Cortex of kidney (tissue), 1 donor: ENCODE measurements around the gene MIEF2.
A peak's percentile ranks its signal among the peaks of the same experiment; 100 is the strongest.
"Not testable (repeated sequence)": the region's sequence is repeated elsewhere in the genome, so short reads cannot be mapped to it uniquely, and the experiment has no call there.

Source experiments
- DNase-seq: peaks from one replicate; lab custom pipeline; 2025; lab: John Stamatoyannopoulos, UW

The MIEF2 gene

GRCh38 chr17:18291718-18292540 is 31.5 kb downstream of the MIEF2 start:
- no peak for DNase-seq

- DNase-seq: not testable (repeated sequence)
These were observed 37.6 kb downstream of the MIEF2 start for GRCh38 chr17:18298061-18298460.

DNA sequence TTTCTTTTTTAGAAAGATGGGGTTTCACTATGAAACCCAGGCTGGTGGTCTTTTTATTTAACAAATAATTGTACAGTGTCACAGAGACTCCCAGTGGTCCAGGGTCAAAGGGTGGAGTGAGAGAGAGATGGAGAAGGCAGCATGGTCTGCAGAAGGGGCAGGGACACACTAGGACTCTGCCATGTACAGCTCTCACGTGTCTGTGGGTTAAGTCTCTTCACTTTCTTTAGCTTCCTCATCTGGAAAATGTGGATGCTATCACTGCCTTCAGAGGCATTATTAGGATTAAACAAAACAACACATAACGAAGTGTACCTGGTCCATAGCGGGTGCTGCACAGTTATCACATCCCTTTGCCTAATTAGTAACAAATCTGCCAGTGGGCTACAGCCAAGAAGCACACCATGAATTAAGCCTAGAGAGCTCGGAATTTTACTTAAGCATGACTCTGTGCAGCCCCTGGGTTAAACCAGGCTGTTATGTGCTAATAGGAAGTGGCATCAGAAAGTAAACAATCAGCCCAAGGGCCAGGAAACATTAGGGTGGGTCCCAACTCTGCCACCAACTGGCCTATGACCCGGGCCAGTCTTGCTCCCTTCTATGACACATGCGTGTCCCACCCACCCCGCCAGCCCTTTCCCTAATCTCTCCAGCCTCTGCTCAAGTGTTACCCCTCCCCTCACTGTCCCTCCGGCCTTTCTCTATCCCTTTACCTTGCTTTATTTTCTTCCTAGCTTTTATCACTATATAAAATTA is 40.4 kb downstream of the MIEF2 start:
- no peak for DNase-seq

GRCh38 chr17:18303206-18303605 is 42.7 kb downstream of the MIEF2 start:
- not testable (repeated sequence) for DNase-seq

GRCh38 chr17:18309202-18309601 is 48.7 kb downstream of the MIEF2 start:
- no peak for DNase-seq

DNA sequence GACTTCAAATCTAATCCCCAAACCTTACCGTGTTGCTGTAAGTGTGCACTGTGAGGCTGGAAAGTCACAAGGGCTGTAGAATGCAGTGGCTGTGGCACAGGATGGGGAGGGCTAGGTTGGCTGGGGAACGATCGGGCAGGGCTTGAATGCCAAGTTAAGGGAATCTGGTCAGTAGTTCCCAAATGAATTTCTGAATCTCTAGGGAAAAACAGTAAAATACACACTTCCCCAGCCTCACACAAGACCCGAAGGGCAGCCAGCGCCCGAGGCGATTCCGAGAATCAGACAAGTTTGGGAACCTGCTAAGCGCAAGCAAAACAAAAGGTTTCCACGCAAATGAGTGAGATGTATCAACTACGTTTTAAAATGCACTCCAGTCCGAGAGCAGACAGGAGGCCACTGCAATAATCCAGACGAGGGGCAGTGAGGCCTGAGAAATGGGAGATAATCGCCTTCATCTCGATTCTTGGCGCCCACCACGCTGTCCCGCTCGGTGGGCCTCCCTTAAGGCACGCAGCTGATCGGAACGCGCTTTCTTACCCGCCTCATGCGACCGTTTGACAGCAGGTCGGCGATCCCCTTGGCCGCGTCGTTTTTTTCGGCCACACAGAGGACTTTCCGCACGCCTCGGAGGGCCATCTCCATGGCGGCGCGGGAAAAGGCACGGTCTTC is 53.7 kb downstream of the MIEF2 start:
- no peak for DNase-seq

DNA sequence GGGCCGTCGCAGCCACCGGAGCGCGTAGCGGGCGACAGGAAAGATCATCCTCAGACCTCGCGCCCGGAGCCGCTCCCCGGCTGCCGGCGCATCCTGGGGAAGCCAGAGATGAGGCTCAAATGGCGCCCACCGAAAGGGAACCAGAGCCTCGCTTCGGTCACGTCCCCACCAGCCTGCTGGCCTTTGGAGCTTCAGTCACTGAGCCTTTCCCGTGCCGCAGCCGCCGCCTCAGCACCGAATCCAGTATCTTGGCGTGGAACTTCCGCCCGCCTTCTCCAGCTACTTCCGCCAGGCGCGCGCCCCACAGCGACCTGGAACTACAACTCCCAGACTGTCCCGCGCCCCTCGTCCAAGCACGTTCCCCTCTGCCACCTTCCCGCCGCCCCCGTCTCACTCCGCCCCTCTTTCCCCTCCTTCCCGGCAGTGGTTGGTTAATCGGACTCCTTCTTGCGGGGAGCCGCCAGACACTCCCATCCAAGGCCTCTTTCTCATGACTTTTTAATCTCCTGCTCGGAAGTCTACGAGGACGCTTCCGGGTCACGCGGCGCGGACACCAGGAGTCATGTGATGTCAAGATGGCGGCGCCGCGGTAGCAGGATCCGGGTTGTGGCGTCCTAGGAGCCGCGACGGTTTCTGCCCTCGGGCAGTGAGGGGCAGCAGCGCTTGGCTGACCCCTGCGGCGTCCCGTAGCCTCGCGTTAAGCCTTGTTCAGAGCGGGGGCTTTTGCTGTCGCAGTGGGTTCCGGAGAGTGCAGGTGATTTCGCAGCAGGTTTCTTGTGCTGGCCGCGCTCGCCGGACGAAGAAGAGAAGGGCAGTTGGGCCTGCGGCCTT is 54.5 kb downstream of the MIEF2 start, which contains the start of the genes SMCR8 and TOP3A:
TSS of gene SMCR8 (plus strand) at position 563 of the 831 bp plus-strand sequence. CDS start 497 bp downstream, outside the sequence.
TSS of gene TOP3A (minus strand) at position 264 of the 831 bp plus-strand sequence. CDS start at position 48, 216 bp downstream.
- peak; percentile 52 for DNase-seq

DNA sequence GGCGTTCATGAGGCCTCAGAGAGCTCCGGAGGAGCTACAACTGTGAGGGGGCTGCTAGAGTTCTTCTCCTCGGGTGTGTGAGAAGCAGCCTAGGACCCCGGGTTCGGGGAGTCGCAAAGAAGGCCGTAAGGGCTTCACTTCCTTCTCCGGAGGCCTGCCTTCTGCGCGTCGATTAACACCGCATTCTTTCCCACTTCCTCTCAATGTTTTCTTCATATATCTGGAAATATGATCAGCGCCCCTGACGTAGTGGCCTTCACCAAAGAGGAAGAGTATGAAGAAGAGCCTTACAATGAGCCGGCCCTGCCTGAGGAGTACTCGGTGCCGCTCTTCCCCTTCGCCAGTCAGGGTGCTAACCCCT is 55.1 kb downstream of the MIEF2 start:
- DNase-seq: no peak

DNA sequence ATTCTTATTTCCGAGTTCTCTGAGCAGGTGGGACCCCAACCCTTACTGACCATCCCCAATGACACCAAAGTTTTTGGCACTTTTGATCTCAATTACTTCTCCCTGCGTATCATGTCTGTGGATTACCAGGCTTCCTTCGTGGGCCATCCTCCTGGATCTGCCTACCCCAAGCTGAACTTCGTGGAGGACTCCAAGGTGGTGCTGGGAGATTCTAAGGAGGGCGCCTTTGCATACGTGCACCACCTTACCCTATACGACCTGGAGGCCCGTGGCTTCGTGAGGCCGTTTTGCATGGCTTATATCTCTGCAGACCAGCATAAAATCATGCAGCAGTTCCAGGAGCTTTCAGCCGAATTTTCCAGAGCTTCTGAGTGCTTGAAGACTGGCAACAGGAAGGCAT is 55.5 kb downstream of the MIEF2 start:
- no peak for DNase-seq
